ENCODE data around the gene HSPA12A. TPM values are rescaled to one million over a fixed set of nuclear protein-coding genes. Genes with fewer than 3 reads are reported as not detected.

The HSPA12A gene
- total RNA-seq, 1 donor from 2014 or later: 7.9 TPM

DNA sequence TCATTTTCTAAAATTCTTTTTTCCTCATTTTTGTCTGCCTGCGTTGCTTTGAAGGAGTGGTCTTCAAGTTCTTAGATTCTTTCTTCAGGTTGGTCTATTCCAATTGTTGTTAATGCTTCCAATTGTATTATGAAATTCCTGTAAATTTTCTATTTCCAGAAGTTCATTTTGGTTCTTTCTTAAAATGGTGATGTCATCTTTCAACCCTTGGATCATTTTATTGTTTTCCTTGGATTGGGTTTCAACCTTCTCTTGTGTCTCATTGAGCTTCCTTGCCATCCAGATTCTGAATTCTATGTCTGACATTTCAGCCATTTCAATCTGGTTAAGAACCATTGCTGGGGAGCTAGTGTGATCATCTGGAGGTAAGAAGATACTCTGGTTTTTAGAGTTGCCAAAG lies 88.5 kb downstream of the HSPA12A start:
- no peaks in the 10 kb centered on the region for H3K79me2 ChIP-seq (ENCODE audit: insufficient read depth, low read length)
- H3K27me3 Mint-ChIP-seq (ENCODE audit: low read depth, unreplicated experiment): peaks cover under 1% of the 10 kb centered on the region
- DNase-seq (ENCODE audit: low read depth): no peak
- no peak overlapping the region for H3K27ac ChIP-seq (ENCODE audit: low read depth, low read length)
- no peaks in the 10 kb centered on the region for H3K36me3 Mint-ChIP-seq (ENCODE audit: low read depth, unreplicated experiment)
- no peak overlapping the region for H3K4me3 Mint-ChIP-seq (ENCODE audit: unreplicated experiment)
- H3K9me3 ChIP-seq (ENCODE audit: insufficient read depth, low read depth, low read length): no peaks in the 10 kb centered on the region
- H3K36me3 ChIP-seq (ENCODE audit: insufficient read depth, low read length): no peaks in the 10 kb centered on the region
- H2AFZ ChIP-seq (ENCODE audit: low read depth, low read length): no peak overlapping the region
- no peaks in the 10 kb centered on the region for H4K20me1 ChIP-seq (ENCODE audit: insufficient read depth, low read length)
- H3K27me3 ChIP-seq (ENCODE audit: insufficient read depth, low read length): no peaks in the 10 kb centered on the region
- H3K9me3 Mint-ChIP-seq (ENCODE audit: unreplicated experiment): peaks cover 12% of the 10 kb centered on the region
- H3K4me1 Mint-ChIP-seq (ENCODE audit: low read depth, unreplicated experiment): no peaks in the 10 kb centered on the region
- H3K4me2 ChIP-seq (ENCODE audit: low read length): no peak overlapping the region
- no peak overlapping the region for H3K4me3 ChIP-seq (ENCODE audit: insufficient read depth, low read depth, low read length)
- H3K27ac Mint-ChIP-seq (ENCODE audit: unreplicated experiment): no peak overlapping the region
- H3K4me1 ChIP-seq (ENCODE audit: insufficient read depth, low read length): no peaks in the 10 kb centered on the region
- TF ChIP-seq, protein P1, sequence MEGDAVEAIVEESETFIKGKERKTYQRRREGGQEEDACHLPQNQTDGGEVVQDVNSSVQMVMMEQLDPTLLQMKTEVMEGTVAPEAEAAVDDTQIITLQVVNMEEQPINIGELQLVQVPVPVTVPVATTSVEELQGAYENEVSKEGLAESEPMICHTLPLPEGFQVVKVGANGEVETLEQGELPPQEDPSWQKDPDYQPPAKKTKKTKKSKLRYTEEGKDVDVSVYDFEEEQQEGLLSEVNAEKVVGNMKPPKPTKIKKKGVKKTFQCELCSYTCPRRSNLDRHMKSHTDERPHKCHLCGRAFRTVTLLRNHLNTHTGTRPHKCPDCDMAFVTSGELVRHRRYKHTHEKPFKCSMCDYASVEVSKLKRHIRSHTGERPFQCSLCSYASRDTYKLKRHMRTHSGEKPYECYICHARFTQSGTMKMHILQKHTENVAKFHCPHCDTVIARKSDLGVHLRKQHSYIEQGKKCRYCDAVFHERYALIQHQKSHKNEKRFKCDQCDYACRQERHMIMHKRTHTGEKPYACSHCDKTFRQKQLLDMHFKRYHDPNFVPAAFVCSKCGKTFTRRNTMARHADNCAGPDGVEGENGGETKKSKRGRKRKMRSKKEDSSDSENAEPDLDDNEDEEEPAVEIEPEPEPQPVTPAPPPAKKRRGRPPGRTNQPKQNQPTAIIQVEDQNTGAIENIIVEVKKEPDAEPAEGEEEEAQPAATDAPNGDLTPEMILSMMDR (IDR thresholded peaks at IDR 0.05; ENCODE audit: insufficient read depth, low read depth, low read length): no peak
- no peak for TF ChIP-seq EZH2 (IDR thresholded peaks at IDR 0.05; ENCODE audit: insufficient read depth, low read length)
- no peak for FAIRE-seq
- no peak overlapping the region for H3K9ac ChIP-seq (ENCODE audit: low read length)

DNA sequence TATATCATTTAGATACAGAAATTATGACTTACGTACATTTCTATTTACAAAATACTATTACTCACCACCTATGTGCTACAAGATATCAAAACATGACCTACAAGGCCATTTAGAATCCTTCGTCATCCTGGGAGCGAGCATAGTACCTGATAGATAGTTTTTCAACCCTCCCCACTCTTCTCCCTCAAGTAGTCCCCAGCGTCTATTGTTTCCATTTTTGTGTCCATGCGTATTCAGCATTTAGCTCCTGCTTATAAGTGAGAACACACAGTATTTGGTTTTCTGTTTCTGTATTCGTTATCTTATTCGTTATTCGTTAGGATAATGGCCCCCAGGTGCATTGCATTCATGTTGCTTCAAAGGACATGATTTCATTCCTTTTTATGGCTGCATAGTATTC lies 93.5 kb downstream of the HSPA12A start:
- Mint-ChIP-seq H3K9me3 (ENCODE audit: unreplicated experiment) (peaks cover 15% of the 10 kb centered on the region), H3K4me1 (ENCODE audit: low read depth, unreplicated experiment) (no peaks in the 10 kb centered on the region), H3K36me3 (ENCODE audit: low read depth, unreplicated experiment) (no peaks in the 10 kb centered on the region), H3K27me3 (ENCODE audit: low read depth, unreplicated experiment) (peaks cover 7% of the 10 kb centered on the region), H3K4me3 (ENCODE audit: unreplicated experiment) (no peak overlapping the region), H3K27ac (ENCODE audit: unreplicated experiment) (no peak overlapping the region)
- FAIRE-seq (no peak), DNase-seq (ENCODE audit: low read depth) (no peak)
- no peak overlapping the region for H3K9ac ChIP-seq (ENCODE audit: low read length)
- H4K20me1 ChIP-seq (ENCODE audit: insufficient read depth, low read length): no peaks in the 10 kb centered on the region
- no peaks in the 10 kb centered on the region for H3K9me3 ChIP-seq (ENCODE audit: insufficient read depth, low read depth, low read length)
- no peaks in the 10 kb centered on the region for H3K79me2 ChIP-seq (ENCODE audit: insufficient read depth, low read length)
- no peak overlapping the region for H3K4me2 ChIP-seq (ENCODE audit: low read length)
- no peaks in the 10 kb centered on the region for H3K27me3 ChIP-seq (ENCODE audit: insufficient read depth, low read length)
- no peak for TF ChIP-seq EZH2 (IDR thresholded peaks at IDR 0.05; ENCODE audit: insufficient read depth, low read length)
- TF ChIP-seq, protein P1 (IDR thresholded peaks at IDR 0.05; ENCODE audit: insufficient read depth, low read depth, low read length): no peak
- no peak overlapping the region for H2AFZ ChIP-seq (ENCODE audit: low read depth, low read length)
- no peaks in the 10 kb centered on the region for H3K4me1 ChIP-seq (ENCODE audit: insufficient read depth, low read length)
- no peak overlapping the region for H3K4me3 ChIP-seq (ENCODE audit: insufficient read depth, low read depth, low read length)
- no peaks in the 10 kb centered on the region for H3K36me3 ChIP-seq (ENCODE audit: insufficient read depth, low read length)
- no peak overlapping the region for H3K27ac ChIP-seq (ENCODE audit: low read depth, low read length)

DNA sequence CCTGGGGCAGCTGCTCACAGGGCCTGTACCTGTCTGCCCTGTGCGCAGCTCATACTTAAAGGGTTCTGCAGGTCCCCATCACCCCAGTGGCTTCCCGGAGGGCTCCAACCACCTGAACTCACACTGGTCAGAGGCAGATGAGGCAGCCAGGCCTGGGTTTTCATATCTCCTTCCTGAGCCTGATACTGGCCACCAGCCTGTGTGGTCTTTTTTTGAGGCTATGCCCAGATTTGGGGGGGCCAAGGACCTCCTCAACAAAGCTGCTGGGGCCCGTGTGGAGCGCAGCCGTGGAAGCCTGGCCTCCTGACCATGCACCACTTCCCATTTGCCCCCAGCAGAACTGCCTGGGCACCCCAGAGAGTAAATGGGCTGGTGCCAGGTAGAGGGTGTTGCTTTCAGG lies 95.9 kb downstream of the HSPA12A start:
- peaks cover 15% of the 10 kb centered on the region for H3K9me3 Mint-ChIP-seq (ENCODE audit: unreplicated experiment)
- Histone ChIP-seq H4K20me1 (ENCODE audit: insufficient read depth, low read length) (no peaks in the 10 kb centered on the region), H3K27me3 (ENCODE audit: insufficient read depth, low read length) (no peaks in the 10 kb centered on the region), H3K4me2 (ENCODE audit: low read length) (no peak overlapping the region), H3K9me3 (ENCODE audit: insufficient read depth, low read depth, low read length) (no peaks in the 10 kb centered on the region), H2AFZ (ENCODE audit: low read depth, low read length) (no peak overlapping the region), H3K4me1 (ENCODE audit: insufficient read depth, low read length) (no peaks in the 10 kb centered on the region), H3K27ac (ENCODE audit: low read depth, low read length) (no peak overlapping the region), H3K9ac (ENCODE audit: low read length) (no peak overlapping the region), H3K79me2 (ENCODE audit: insufficient read depth, low read length) (no peaks in the 10 kb centered on the region), H3K36me3 (ENCODE audit: insufficient read depth, low read length) (no peaks in the 10 kb centered on the region), H3K4me3 (ENCODE audit: insufficient read depth, low read depth, low read length) (no peak overlapping the region)
- H3K27me3 Mint-ChIP-seq (ENCODE audit: low read depth, unreplicated experiment): peaks cover 7% of the 10 kb centered on the region
- no peaks in the 10 kb centered on the region for H3K36me3 Mint-ChIP-seq (ENCODE audit: low read depth, unreplicated experiment)
- DNase-seq (ENCODE audit: low read depth) (no peak), FAIRE-seq (no peak)
- H3K4me3 Mint-ChIP-seq (ENCODE audit: unreplicated experiment): no peak overlapping the region
- TF ChIP-seq EZH2 (IDR thresholded peaks at IDR 0.05; ENCODE audit: insufficient read depth, low read length): no peak
- TF ChIP-seq, protein P1 (IDR thresholded peaks at IDR 0.05; ENCODE audit: insufficient read depth, low read depth, low read length): no peak
- no peaks in the 10 kb centered on the region for H3K4me1 Mint-ChIP-seq (ENCODE audit: low read depth, unreplicated experiment)
- no peak overlapping the region for H3K27ac Mint-ChIP-seq (ENCODE audit: unreplicated experiment)
